Panc1 (cell line): Measurements from ENCODE around the gene CDK6.

Experiments used
- CTCF ChIP-seq: fragments of 450-650 bp; IDR thresholded peaks from 2 replicates; pipeline ENCODE4 v1.5.1; 2017; ENCODE audit warnings: mild to moderate bottlenecking
- POLR2AphosphoS5 ChIP-seq: IDR thresholded peaks from 2 replicates; pipeline ENCODE4 v1.6.1; 2012; ENCODE audit warnings: mild to moderate bottlenecking, low read depth, low read length, moderate library complexity

DNA sequence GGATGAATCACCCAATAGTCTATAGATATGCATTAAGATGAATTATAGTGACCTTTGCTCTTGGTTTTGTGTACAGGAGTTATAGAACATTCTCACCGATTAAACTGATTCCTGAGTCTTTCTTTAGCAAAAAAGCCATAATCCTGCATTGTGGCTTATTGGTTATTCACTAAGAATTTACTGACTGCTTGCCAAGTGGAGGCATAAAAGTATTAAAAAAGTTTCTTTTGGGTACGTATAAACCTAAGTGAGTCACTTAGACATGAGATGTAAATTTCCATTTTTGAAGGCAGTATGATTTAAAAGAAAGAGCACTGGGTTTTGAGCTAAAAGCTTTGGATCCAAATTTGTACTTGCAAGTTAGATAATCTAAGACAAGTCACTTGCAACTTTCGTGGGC lies 100.7 kb downstream of the CDK6 start:
- TF ChIP-seq CTCF = no peak
- no peak for TF ChIP-seq POLR2AphosphoS5
